Activated CD4-positive, alpha-beta memory T cell treated with anti-CD3 and anti-CD28 coated beads, Interleukin-2, amount 10 ng/mL, durations not matched to agents 7 days and 5 days (primary cell): ENCODE measurements around the gene FOXP1. TPM values are rescaled to one million over a fixed set of nuclear protein-coding genes. Genes with fewer than 3 reads are reported as not detected.

Source experiments
- CTCF ChIA-PET: fragments of 350-600 bp; sonication (Branson Sonifier 250); formaldehyde crosslinking; loops from one replicate; lab custom pipeline; 2021; ENCODE audit warnings: antibody characterized with exemption, inconsistent platforms; lab: Charles Lee
- POLR2A ChIA-PET: fragments of 350-600 bp; sonication (Branson Sonifier 250); formaldehyde crosslinking; loops from one replicate; lab custom pipeline; 2021; ENCODE audit warnings: antibody characterized with exemption; lab: Charles Lee
- DNase-seq: peaks from one replicate; pipeline ENCODE4 v3.0.0-alpha.2; 2020
- H3K27ac Mint-ChIP-seq: one replicate; pipeline ENCODE4 v1.8.0; 2021; ENCODE audit warnings: mild to moderate bottlenecking, mixed read lengths
- H3K27me3 Mint-ChIP-seq: one replicate; pipeline ENCODE4 v1.8.0; 2021; ENCODE audit warnings: mixed read lengths
- H3K36me3 Mint-ChIP-seq: one replicate; pipeline ENCODE4 v1.8.0; 2021; ENCODE audit warnings: low read depth, mixed read lengths
- H3K4me1 Mint-ChIP-seq: one replicate; pipeline ENCODE4 v1.8.0; 2021; ENCODE audit warnings: mixed read lengths
- H3K4me3 Mint-ChIP-seq: one replicate; pipeline ENCODE4 v1.8.0; 2021; ENCODE audit warnings: mild to moderate bottlenecking, mixed read lengths
- H3K9me3 Mint-ChIP-seq: one replicate; pipeline ENCODE4 v1.8.0; 2021; ENCODE audit warnings: mixed read lengths
- total RNA-seq, 2 experiments: library from RNA; stranded (reverse); gene quantifications; one replicate each; pipeline ENCODE4 v1.2.3, GENCODE V29; 2021

FOXP1 gene
- total RNA-seq, 2 experiments from 2014 or later: 71.3 to 76.9 TPM

DNA sequence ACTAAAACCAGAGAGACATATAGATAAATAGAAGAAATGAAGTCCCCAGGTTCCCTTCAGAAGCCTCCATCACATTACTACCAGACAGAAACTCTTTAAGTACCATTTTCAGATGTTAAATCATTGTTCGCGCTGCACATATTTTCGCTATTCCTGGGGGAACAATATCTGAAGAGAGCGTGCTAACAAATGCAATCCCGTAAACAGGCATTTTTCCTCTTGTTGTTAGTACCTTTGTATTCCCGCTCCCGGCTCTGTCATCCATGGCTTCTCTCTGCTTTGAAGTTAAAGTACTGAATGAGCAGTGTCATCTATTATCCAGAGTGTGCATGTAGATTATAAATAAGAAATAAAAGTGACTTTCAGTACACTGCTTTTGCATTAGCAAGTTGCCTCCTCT lies 412.3 kb downstream of the FOXP1 start:
- no peaks in the 10 kb centered on the region for H3K27me3 Mint-ChIP-seq
- H3K4me3 Mint-ChIP-seq: no peak overlapping the region
- CTCF ChIA-PET: no interaction called here
- DNase-seq: no peak
- POLR2A ChIA-PET: no interaction called here
- peaks cover 3% of the 10 kb centered on the region for H3K9me3 Mint-ChIP-seq
- H3K4me1 Mint-ChIP-seq: no peaks in the 10 kb centered on the region
- H3K36me3 Mint-ChIP-seq: no peaks in the 10 kb centered on the region
- H3K27ac Mint-ChIP-seq: no peak overlapping the region

DNA sequence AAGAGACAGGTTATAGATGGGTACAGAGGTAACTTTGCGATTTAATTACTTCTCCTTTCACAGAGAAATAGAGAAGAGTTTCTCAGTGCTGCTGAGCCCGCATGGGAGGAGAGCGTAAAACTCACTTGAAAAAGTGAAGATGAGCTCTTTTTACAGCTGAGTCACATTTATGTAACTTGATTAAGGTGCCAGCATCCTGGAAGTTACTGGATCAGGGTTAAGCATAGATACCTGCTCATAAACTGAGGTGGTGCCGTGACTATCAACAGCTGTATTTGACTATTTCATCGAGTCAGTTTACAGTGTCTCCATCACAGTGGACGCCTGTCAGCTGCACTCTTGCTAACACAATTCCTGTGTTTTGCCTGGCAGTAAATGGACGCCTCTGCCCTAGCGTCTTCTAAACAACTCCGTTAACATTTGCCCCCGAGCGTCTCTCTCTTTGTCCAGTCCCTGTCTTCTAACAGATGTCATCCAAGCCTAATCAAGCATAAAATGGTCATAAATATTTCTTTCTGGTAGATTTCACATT lies 414.6 kb downstream of the FOXP1 start:
- H3K9me3 Mint-ChIP-seq: peaks cover 3% of the 10 kb centered on the region
- no peaks in the 10 kb centered on the region for H3K27me3 Mint-ChIP-seq
- H3K36me3 Mint-ChIP-seq: no peaks in the 10 kb centered on the region
- H3K4me3 Mint-ChIP-seq: no peak overlapping the region
- H3K27ac Mint-ChIP-seq: no peak overlapping the region
- DNase-seq: no peak
- no peaks in the 10 kb centered on the region for H3K4me1 Mint-ChIP-seq
- ChIA-PET CTCF (interaction anchor here (0.9 kb wide), 1 partner anchor 30 kb away, joined by 6 read pairs; no protein-coding TSS in a partner anchor), POLR2A (no interaction called here)

DNA sequence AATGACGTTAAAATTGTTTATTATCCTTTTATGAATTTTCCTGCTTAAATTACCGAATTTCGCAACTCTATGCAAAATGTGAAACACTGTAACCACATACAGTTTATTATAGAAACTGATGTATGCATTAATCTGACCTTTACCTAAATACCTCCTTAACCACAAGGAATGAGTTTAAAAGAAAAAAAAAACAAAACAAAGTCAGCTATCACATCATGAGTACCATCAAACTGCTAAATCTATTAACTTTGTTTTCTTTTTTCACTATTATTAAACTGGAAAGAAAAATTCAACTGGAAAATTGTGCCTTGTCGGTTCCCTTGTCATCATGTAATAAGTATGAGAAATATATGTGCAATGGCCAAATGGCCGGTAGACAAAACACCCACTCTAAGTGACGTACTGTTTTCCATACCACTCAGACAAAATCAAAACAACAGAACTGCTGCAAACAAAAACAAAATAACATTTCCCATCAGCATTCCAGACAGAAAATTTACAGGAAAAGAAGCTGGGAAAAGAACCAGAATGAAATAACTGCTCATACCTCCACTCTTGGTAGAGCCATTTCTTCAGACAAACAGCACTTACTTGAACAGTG lies 415.3 kb downstream of the FOXP1 start:
- Mint-ChIP-seq H3K27ac (no peak overlapping the region), H3K4me3 (no peak overlapping the region), H3K9me3 (peaks cover 3% of the 10 kb centered on the region), H3K36me3 (no peaks in the 10 kb centered on the region), H3K27me3 (no peaks in the 10 kb centered on the region), H3K4me1 (no peaks in the 10 kb centered on the region)
- ChIA-PET POLR2A (no interaction called here), CTCF (no interaction called here)
- DNase-seq: no peak

DNA sequence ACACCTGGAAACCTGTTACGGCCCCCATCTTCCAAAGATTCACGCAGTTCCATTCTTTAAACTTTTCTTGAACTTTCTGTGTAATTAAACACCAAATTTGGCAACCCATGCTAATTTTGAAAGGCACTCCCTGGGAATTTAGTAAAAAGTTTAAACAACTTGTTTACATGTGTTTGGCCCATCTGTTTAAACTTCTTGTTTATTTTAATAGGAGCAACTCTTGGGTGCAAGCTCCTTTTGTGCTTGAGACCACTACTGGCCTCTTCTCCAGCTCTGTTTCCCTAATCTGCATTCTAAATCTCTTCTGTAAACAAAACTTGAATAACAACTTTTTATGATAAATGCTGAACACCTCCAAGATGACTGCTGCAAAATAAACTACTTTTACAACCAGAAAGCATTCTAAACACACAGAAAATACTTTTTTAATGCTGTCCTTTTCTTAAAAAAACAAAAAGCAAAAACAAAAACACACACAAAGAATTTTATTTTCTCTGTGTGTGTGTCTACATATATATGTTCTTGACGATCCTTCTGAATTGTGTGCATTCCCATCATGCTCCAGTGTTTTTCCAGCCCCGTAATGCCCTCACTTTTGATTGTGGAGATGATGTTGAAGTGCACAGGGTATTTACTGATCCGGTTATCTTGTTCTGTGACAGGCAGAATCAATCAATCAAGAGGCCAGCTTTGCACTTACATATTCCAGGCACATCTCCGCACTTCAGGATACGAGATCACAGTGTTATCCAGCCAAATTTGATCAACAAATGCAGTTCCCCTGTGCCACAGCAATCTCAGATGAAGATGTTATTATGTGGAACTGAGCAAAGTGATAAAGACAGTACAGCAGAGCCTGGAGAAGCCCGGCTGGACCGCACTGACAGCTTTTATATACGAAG lies 416.9 kb downstream of the FOXP1 start:
- H3K36me3 Mint-ChIP-seq: no peaks in the 10 kb centered on the region
- H3K27me3 Mint-ChIP-seq: no peaks in the 10 kb centered on the region
- ChIA-PET POLR2A (no interaction called here), CTCF (no interaction called here)
- H3K27ac Mint-ChIP-seq: no peak overlapping the region
- peaks cover 3% of the 10 kb centered on the region for H3K9me3 Mint-ChIP-seq
- H3K4me3 Mint-ChIP-seq: no peak overlapping the region
- H3K4me1 Mint-ChIP-seq: no peaks in the 10 kb centered on the region
- no peak for DNase-seq

DNA sequence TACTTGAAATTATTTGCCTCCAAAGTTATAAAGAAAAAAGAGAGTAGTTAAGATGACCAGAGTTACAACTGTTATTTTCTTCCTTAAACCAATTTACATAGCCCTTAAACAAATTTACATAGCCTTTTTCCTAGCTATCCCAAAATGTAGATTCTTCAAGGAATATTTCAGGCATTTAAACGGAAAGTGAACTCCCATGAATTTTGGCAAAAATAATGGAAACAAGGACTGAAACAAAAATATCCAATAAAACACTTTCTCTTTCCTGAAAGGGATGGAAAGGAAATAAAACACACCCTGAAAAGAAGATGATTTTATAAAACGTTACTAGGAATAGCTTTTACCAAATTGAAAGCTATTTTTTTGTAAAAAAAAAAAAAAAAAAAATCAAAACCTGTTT lies 418.6 kb downstream of the FOXP1 start:
- ChIA-PET POLR2A (interaction anchor here (0.8 kb wide), 1 partner anchor 139 kb away, joined by 3 read pairs; no protein-coding TSS in a partner anchor), CTCF (interaction anchor here (0.7 to 0.8 kb wide), 2 partner anchors 165 to 590 kb away, joined by 3 to 4 read pairs; no protein-coding TSS in a partner anchor)
- Mint-ChIP-seq H3K4me1 (peaks cover 6% of the 10 kb centered on the region), H3K27me3 (no peaks in the 10 kb centered on the region), H3K27ac (no peak overlapping the region), H3K9me3 (peaks cover 13% of the 10 kb centered on the region), H3K36me3 (peaks cover 5% of the 10 kb centered on the region), H3K4me3 (no peak overlapping the region)
- no peak for DNase-seq

DNA sequence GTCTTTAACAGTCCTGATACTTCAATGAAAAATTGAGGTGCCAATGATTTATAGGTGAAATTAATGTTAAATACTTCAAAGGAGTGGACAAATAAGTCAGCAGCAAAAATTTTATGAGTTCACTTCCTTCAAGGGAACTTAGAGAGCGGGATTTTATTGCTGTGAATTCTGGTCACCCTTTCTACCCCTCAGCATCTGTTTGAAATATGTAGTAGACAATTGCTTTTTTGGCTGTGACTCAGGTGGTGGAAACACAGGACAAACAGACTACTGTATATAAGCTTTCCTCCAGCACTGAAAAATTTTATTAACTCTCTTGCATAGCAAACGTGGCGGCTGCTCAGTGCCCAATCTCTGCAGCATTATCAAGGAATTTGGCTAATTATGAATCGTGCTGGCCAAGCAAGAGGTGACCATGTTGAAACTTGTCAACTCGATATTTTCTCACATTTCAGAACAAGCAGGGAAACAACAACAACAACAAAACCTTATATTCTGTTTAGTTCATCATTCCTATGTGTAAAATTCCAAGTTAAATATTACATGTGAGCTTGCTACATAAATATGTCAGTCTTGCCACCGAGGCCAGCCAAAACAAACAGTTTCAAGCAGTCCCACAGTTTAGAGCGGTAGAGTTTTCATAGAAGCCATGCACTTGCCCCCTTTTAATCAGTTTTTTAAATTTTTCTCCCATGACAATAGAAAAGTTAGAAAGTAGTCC lies 420.2 kb downstream of the FOXP1 start:
- POLR2A ChIA-PET: no interaction called here
- H3K36me3 Mint-ChIP-seq: peaks cover 5% of the 10 kb centered on the region
- DNase-seq: no peak
- H3K4me1 Mint-ChIP-seq: peaks cover 6% of the 10 kb centered on the region
- no peak overlapping the region for H3K4me3 Mint-ChIP-seq
- H3K27ac Mint-ChIP-seq: no peak overlapping the region
- H3K27me3 Mint-ChIP-seq: no peaks in the 10 kb centered on the region
- peaks cover 14% of the 10 kb centered on the region for H3K9me3 Mint-ChIP-seq
- CTCF ChIA-PET: no interaction called here

DNA sequence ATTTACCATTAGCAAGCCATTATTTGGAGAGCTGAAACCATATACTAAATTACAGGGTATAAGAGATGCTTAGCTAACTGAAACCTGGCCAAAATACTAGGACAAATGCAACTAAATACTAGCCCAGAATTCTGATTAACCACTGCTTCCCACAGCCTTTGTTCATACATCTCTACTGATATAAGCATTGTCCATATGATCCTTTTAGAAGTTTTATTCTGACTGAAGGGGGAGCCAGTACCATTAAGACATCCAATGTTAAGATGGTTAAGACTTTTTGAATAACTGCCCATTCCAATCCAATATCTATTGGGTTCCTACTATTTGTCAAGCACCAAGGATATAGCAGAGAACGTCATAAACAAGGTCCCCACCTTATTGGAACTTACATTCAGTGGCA lies 421.3 kb downstream of the FOXP1 start:
- peaks cover 5% of the 10 kb centered on the region for H3K36me3 Mint-ChIP-seq
- no peak for DNase-seq
- POLR2A ChIA-PET: no interaction called here
- no peak overlapping the region for H3K27ac Mint-ChIP-seq
- no peaks in the 10 kb centered on the region for H3K27me3 Mint-ChIP-seq
- no peak overlapping the region for H3K4me3 Mint-ChIP-seq
- H3K4me1 Mint-ChIP-seq: peaks cover 6% of the 10 kb centered on the region
- CTCF ChIA-PET: no interaction called here
- peaks cover 17% of the 10 kb centered on the region for H3K9me3 Mint-ChIP-seq

DNA sequence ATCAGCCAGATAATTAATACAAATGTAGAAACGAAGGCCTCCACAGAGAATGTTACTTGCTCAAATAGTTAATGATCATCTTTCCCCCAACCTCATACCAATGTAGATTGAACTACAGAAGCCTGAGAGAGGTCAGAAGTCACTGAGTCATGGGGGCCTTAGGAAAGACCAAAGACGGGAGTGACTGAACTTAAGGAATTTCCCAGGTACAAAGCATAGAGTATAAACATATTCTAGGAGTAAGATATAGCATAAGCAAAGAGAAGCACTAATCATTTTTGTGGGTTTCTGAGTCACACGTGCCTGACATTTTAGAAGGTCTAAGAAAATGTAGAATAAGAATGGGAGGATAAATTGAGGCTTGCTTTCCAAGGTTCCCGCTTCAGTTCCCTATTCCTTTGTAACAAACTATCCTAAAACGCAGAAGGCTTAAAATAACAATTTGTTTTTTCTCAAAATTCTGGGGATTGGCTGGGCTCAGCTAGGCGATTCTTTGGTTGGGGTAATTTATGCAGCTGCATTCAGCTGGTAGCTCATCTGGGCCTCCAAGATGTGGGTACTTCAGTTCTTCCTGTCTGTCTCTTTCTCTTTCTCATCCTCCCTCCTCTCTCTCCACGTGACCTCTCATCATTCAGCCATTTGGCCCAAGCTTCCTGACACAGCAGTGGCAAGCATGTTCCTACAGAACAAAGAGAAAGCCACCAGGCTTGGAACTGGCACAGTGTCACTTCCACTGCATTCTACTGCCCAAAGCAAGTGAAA lies 422.6 kb downstream of the FOXP1 start:
- no peak for DNase-seq

DNA sequence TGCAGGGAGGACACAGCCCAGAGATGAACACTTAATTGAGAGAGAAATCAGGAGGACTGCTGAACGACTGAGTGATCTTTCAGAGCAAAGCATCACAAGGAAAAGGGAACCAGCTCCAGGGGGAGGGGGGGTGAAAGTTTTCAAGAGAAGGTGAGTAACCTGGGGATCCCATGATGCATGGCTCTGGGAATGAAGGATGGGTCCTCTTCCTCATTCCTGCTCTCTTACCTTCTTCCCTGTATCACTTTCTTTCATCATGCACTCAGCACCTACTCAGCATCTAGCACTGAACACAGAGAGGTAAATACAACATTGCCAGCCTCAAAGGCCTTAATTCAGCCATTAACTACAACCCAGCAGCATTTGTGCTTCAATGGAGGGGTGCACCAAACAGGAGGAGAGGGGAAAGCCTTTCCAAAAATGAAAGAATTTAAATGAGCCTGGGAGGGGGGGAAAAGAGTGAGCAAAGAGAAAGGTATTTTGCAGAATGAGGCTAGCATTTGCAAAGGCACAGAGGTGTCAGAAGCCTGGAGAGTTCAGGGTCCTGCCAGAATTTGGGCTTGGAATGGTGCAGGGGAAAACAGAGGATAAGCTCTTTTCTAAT lies 427.4 kb downstream of the FOXP1 start:
- no peak overlapping the region for H3K4me3 Mint-ChIP-seq
- POLR2A ChIA-PET: no interaction called here
- CTCF ChIA-PET: no interaction called here
- H3K36me3 Mint-ChIP-seq: peaks cover 4% of the 10 kb centered on the region
- DNase-seq: no peak
- H3K9me3 Mint-ChIP-seq: peaks cover 13% of the 10 kb centered on the region
- no peaks in the 10 kb centered on the region for H3K27me3 Mint-ChIP-seq
- no peak overlapping the region for H3K27ac Mint-ChIP-seq
- H3K4me1 Mint-ChIP-seq: peaks cover 3% of the 10 kb centered on the region

More for the DNA sequence above, 422.6 kb downstream of the FOXP1 start:
- Mint-ChIP-seq H3K4me3 (no peak overlapping the region), H3K27ac (no peak overlapping the region), H3K4me1 (peaks cover 6% of the 10 kb centered on the region), H3K36me3 (peaks cover 5% of the 10 kb centered on the region), H3K9me3 (peaks cover 14% of the 10 kb centered on the region), H3K27me3 (no peaks in the 10 kb centered on the region)
- POLR2A ChIA-PET: no interaction called here
- CTCF ChIA-PET: no interaction called here

DNA sequence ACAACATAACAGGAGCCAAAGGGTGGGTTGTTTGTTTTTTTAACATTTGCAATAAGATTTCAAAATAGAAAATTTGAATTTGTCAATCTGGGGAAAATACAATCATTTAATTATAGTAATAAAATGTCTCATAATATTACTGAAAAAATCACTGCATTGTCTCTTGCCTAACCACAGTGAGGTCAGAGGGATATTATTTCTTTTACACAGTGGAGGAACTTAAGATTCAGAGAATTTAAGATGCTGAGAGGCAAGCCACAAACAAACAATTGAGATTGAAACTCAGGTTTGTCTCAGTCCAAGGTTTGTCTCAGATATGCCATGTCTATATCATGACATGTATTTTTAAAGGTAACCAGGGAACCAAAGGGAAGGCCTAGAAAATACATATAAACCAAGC lies 428.7 kb downstream of the FOXP1 start:
- ChIA-PET CTCF (no interaction called here), POLR2A (no interaction called here)
- no peak overlapping the region for H3K4me3 Mint-ChIP-seq
- no peak for DNase-seq
- H3K27ac Mint-ChIP-seq: no peak overlapping the region
- H3K36me3 Mint-ChIP-seq: no peaks in the 10 kb centered on the region
- H3K4me1 Mint-ChIP-seq: peaks cover 11% of the 10 kb centered on the region
- H3K27me3 Mint-ChIP-seq: no peaks in the 10 kb centered on the region
- H3K9me3 Mint-ChIP-seq: peaks cover 5% of the 10 kb centered on the region

DNA sequence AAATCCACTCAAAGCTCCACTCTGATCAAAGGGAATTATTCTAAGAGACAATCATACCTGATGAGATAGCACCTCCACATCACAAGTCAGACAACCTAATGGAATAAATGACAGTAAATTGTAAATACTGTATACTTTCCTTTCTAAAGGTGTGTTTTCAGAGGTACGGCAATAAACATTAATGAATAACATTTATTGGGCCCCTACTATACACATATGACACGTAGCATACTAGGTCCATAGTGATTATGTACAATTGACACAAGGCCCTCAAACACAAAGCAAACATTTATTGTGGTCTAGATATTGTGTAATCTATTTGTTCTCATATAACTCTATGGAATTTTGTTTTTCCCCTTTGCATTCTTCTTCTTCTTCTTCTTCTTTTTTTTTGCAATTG lies 429.8 kb downstream of the FOXP1 start:
- no peak for DNase-seq
- peaks cover 5% of the 10 kb centered on the region for H3K9me3 Mint-ChIP-seq
- ChIA-PET CTCF (no interaction called here), POLR2A (no interaction called here)
- peaks cover 11% of the 10 kb centered on the region for H3K4me1 Mint-ChIP-seq
- no peak overlapping the region for H3K4me3 Mint-ChIP-seq
- no peak overlapping the region for H3K27ac Mint-ChIP-seq
- H3K36me3 Mint-ChIP-seq: no peaks in the 10 kb centered on the region
- H3K27me3 Mint-ChIP-seq: no peaks in the 10 kb centered on the region

DNA sequence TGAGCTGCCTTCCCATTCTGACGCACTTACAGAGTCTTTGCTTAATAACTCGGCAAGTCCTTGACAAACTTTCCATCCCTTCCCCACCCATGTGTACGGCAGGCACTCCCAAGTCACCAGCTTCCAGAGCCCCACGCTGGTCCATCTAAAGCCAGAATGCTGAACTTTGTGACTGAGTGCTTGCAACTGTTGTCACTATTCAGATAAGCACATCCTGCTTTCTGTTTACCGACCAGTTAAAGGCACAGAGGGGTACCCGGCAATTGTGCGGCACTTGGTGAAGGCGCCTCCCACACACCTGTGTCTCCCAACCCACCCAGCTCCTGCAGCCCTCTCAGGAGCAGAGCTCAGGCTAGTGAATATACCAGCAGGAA lies 430.6 kb downstream of the FOXP1 start:
- Mint-ChIP-seq H3K4me3 (no peak overlapping the region), H3K36me3 (no peaks in the 10 kb centered on the region), H3K9me3 (no peaks in the 10 kb centered on the region), H3K27me3 (no peaks in the 10 kb centered on the region), H3K27ac (no peak overlapping the region), H3K4me1 (peaks cover 11% of the 10 kb centered on the region)
- no peak for DNase-seq
- ChIA-PET CTCF (no interaction called here), POLR2A (interaction anchor here (2.5 kb wide), 1 partner anchor 22 kb away, joined by 8 read pairs; no protein-coding TSS in a partner anchor)
